GM18526 (cell line): ENCODE results near the gene PDLIM4.

Experiments used
- POLR2A ChIP-seq: IDR thresholded peaks from 3 replicates; pipeline ENCODE4 v1.6.1; 2011; ENCODE audit not compliant: insufficient read length; ENCODE audit errors: extremely low read depth

PDLIM4 gene

DNA sequence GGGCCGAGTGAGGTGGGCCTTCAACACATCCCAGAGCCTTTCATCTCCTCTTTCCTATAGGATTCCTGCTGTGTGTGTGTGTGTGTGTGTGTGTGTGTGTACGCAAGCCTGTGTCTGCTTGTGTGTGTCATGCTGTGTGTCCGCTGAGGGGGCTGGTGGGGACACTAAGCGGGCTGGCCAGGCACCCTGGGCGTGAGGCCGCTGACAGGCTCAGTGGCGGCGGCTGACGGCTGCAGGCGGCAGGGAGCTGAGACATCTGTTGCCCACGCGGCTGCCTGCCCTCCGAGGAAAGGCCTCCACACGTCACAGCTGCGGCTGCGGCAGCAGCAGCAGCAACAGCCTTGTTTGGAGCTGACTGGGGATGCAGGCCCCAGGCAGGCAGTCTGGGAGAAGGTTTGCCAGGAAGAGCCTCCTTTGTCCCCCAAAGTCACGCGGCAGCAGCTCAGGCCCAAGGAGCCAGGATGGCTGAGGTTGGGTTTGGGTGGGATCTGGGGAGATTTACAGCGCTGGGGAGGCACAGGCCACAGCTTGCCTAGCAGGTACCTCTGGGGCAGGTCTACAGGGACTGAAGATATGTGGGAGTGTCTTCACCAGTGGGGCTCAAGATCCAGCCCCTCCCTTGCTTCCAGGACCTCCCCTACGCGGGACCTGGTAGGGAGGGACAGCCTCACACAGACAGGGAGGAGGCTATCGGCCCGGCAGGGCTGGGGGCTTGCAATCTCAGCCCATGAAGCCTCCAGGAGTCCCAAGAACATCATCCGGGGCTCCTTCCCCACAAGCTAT is 1.8 kb downstream of the PDLIM4 start:
- TF ChIP-seq POLR2A = no peak

DNA sequence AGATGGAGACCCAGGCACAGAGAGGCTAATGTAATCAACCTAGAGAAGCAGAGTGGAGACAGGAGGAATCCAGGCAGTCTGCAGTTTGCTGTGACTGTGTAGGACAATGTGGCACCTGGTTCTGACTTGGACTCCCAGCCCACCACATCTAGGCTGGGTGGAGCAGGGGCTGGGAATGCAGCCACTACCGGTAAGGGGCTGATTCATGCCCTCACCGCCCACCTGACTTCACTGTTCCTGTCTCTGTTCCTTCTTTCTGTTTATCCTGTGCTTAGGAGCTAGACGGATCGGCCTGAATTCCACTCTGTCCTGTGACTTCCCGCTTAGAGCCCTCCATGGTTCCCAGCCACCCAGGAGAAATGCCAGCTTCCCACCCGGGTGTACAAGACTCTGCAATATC is 2.6 kb downstream of the PDLIM4 start:
- TF ChIP-seq POLR2A = no peak

DNA sequence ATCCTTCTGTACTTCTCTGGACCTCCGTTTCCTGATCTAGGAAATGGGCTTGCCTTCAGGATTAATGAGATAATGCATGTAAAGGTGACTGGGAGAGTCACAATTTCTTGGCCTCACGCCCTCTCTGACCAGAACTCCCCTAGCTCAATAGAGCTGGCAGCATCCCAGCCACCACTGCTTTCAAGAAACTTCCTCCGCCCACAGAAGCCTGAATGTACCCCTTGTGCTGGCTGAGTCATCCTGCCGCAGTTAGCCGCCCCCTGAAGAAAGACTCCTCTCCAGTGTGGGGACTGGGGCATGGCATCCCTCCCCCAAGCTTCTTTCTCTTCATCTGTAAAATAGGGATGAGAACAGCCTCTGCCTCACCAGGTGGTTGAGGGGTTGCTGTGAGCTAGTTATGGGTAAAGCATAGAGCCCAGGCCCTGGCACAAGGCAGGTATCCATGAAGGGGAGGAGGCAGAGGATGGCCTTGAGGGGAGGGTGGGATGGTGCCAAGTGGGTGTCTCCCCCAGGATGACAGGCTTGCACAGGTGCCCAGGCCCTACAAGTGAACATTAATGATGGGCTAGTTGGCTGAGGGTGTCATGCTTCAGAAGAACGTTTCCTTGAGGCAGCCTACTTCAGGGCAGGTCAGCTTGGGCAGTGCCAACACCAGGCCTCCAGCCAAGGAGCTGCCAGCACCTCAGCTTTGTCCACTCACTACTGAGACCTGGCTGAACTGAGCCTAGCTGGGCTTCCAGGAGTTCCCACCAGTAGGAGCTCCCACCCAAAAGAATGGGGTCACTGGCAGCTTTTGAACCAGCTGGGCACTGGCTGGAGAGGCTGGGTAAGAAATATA is 3.4 kb downstream of the PDLIM4 start:
- no peak for TF ChIP-seq POLR2A

DNA sequence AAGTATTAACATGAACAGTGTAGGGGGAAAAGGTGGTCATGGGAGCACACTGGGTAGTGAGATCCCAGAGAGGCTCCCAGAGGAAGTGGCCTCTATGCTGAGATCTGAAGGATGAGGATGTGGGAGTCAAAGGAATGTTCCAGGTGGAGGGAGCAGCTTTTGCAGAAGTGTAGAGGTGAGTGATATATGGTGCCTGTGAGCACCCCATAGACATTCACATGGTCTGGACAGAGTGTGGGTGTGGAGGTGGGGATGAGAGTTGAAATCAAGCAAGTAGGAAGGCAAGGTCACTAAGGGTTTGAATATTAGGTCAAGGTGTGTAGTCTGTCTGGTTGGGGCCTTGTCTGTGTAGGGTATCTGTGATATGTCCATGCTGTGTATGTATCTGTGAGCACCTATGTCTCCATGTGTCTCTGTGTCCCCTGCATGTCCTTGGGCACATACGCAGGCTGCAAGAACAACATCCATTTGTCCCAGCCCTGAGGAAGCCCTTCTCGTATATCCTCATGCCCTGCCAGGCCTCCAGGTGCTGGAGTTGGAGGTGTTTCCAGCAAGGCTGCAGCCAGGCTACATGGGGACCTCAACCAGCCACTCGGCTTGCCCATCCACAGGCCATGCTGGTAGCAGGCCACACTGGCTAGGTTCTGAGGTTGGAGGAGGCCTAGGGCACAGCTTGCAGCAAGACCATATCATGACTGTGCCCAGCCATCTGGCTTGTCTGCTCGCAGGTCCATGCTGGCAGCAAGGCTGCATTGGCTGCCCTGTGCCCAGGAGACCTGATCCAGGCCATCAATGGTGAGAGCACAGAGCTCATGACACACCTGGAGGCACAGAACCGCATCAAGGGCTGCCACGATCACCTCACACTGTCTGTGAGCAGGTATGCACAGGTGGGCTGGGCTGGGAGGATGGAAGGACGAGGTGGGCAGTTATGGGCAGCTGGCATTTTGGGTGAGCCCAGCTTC is 4.7 kb downstream of the PDLIM4 start:
- TF ChIP-seq POLR2A = no peak

DNA sequence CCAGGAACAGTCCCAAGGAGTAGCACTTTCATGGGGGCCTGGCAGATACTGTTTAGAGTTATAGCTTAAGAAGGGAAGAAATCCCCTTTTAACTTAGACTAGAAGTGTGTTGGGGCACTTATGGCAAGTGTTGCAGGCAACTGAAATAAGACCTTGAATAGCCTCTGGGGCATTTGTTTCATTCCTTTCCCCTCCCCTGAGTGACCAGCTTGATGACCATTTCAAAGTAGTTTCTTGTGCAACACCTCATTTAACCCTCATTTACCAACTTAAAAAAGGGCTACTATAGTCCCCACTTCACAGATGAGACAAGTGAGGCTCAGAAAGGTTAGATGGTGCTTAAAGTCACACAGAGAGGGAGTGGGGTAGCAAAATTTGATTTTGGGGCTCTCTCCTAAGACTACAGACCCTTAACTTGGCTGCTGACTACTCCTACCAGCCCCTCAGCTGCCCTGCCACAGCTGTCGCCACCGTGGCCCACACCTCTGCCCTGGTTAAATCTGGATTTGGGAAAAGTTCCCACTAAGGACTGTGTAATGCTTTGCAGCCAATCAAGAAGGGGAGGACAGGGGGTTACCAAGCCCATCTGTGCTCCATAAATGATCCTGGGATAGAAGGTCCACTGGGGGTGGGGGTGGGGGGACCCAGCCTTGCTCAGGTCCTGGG is 5.5 kb downstream of the PDLIM4 start:
- no peak for TF ChIP-seq POLR2A

DNA sequence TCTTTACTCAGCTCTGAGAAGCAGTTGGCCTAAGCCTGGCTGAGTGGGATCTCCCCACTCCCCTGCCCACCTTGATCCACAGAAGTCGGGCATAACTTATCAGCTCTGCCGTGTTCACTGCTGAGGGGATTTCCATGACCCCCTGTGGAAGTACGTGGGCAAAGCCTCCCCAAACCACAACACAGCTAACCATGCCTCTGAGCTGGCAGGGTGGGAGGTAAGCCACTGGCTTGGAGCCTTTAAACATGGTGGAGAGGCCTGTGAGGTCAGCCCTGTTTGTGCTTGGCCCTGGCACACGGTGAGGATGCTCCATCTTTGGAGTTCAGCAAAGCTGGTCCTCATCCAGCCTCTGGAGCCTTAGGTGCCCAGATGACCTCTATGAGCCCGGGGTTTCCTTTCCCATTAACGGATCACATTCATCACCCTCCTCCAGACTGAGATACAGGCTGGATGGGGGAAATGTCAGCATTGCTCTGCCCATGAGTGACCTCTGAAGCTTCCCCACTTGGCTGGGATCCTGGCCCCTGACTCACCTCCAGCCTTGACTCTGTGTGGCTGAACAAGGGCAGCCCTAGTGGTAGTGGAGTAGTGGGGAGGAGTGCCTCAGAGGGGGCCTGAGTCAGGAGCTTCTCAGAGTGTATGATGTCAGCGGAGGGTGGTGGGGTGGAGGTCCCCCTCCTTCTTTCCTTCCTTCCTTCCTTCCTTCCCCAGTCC is 6.2 kb downstream of the PDLIM4 start:
- TF ChIP-seq POLR2A = no peak

DNA sequence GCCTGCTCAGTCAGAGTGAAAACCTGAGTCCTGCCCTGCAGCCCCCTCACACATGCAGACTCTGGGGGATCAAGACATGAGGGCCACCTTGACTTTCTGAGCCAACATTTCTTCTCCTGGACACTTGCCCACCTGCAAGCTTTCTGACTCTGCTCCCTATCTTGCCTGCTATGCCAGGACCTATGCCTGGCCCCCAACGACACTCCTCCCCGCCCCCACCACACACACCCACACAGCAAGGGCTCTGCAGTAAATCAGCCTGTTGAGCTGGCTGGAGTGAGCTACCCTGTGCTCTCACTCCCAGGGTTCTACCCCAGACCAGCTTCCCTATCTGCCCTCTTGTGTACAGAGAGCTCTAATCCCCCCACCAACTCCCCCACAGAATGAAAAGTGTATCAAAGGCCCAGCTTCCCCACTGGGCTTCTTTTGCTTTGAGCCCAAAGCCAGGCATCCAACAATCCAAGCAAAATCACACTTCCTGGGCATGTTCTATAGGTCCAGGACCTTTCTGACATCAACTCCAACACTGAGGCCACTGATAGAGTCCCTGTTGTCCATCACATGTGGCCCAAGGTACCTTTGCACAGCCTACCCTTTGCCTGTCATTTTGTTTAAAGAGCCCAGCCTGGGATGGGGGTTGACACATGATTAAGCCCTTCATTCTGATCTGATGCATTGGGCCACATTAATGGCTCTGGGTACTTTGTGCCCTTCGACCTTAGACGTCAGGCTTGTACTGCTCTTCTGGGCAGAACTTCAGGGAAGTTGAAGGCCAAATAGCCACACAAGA is 7.2 kb downstream of the PDLIM4 start:
- no peak for TF ChIP-seq POLR2A

DNA sequence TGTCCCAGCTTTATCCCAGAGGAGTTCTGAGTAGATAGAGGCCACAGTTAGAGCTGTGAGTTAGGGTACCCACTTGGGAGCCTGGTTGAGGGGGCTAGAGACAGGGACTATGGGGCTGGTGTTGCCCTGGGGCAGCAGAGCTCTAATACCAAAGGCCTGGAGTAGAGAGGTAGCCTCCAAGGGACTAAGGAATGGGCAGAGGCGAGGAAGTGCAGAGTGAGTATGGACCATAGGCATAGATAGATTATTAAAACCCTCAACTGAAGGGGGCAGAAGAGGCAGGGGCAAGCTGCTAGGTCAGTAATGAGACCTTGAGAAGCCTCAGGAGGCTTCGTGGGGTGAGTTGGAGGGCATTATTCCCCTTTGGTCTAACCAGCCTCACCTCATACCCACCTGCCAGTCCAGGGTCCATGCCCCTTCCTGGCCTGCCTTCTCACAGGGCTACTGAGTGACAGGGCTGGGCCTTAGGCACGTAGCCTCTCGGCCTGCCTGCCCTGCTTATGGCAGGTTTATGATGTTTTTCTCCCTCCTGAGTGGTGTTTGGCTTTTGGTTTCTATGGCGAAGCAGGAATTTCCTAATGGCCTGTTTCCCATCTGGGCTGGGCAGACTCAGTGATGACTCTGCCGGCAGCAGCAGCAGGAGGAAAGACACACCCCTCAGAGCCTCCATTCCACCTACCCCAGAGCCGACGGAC is 8.0 kb downstream of the PDLIM4 start:
- no peak for TF ChIP-seq POLR2A

DNA sequence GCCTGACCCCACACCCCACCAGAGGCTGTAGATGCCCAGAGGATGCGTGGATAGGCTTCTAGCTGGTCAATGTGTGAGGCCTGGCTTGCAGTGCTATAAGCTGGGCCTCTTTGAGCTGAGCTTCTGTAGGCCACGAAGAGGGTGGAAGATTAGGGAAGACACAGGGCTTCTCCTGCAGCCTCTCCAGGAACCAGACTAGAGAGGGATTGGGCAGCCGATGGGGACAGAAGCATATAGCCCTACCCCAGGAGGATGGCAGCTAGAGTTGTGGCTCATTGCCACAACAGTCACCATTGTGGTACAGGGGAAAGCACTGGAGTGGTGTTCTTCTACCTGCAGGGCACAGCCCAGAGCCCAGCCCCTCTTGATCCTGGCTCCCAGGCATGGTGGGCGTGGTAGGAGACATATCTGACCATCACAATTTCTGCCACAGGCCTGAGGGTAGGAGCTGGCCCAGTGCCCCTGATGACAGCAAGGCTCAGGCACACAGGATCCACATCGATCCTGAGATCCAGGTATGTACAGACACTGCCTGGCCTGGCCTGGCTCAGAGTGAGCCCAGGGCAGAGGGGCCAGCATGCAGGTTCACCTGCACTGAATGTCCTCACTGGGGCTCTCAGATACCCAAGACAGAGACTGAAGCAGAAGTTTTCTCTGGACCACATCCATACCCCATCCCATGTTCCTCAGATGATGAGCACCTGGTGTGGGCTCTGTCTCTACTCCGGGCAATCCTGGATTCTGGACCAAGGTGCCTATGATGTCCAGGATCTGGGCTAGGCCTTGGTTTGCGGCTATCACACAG is 8.7 kb downstream of the PDLIM4 start:
- TF ChIP-seq POLR2A = no peak

DNA sequence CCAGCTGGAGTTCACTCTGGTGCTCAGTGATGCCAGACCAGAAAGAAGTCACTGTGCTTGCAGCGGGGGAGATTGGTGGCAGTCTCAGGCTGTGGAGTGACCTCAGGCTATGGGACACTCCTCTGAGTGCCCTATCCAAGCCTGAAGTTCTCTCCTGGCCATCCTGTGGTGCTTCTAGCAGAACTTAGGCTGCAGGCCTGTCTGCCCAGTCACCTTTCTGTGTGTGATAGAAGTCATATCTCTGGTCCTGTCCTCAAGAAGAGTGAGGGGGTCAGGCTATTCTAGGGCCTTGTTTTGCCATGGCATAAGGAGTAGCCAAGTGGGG is 9.3 kb downstream of the PDLIM4 start:
- no peak for TF ChIP-seq POLR2A

DNA sequence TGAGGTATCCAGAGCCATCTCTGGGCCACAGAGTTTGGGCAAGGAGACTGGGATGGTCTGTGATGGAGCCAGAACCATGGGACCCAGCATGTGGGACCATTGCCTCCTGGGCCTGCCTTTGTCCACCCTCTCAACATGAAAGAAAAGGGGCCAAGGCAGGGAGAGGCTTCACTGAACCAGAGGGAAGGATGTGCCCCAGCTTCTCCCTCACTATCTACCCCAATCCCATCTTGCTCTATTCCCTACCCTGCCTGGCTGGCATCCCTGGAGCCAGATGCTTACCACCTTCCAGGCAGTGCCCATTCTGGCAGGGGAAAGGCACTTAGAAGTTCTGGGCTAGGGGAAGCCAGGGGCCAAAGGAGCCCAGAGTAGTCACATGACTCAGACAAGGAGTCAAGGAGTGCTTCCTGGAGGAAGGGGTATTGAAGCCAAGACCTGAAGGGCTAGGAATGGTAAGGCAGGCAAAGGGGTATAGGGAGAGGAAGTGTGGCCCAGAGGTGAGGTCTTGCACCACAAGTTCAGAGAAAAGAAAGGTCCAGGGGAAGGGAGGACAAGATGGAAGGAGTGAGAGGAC is 9.8 kb downstream of the PDLIM4 start:
- no peak for TF ChIP-seq POLR2A
